Type B pancreatic cell (in vitro differentiated cells): Measurements from ENCODE around the gene GNAL. TPM values are rescaled to one million over a fixed set of nuclear protein-coding genes. Genes with fewer than 3 reads are reported as not detected.
"Not testable (repeated sequence)": the region's sequence is repeated elsewhere in the genome, so short reads cannot be mapped to it uniquely, and the experiment has no call there.

ENCODE experiments used
- DNase-seq: peaks from one replicate; pipeline ENCODE4 v3.0.0; 2021; ENCODE audit warnings: mixed read lengths; ENCODE audit not compliant: unreplicated experiment; ENCODE audit errors: extremely low spot score
- H3K27ac Mint-ChIP-seq: 2 replicates; pipeline ENCODE4 v1.8.0; 2021; ENCODE audit warnings: mild to moderate bottlenecking, mixed read lengths
- H3K27me3 Mint-ChIP-seq: 2 replicates; pipeline ENCODE4 v1.8.0; 2021; ENCODE audit warnings: mixed read lengths
- H3K36me3 Mint-ChIP-seq: 2 replicates; pipeline ENCODE4 v1.8.0; 2021; ENCODE audit warnings: mixed read lengths
- H3K4me1 Mint-ChIP-seq: one replicate; pipeline ENCODE4 v1.8.0; 2021; ENCODE audit warnings: mixed read lengths; ENCODE audit not compliant: unreplicated experiment
- H3K4me3 Mint-ChIP-seq: 2 replicates; pipeline ENCODE4 v1.8.0; 2021; ENCODE audit warnings: mild to moderate bottlenecking, mixed read lengths
- H3K9me3 Mint-ChIP-seq: 2 replicates; pipeline ENCODE4 v1.8.0; 2021; ENCODE audit warnings: mixed read lengths
- CTCF ChIP-seq: fragments of 200-600 bp; sonication (generic); conservative IDR thresholded peaks from 2 replicates; pipeline ENCODE4 v1.5.0; 2021; ENCODE audit warnings: antibody characterized with exemption, mild to moderate bottlenecking
- total RNA-seq: library from RNA; stranded (reverse); gene quantifications from 2 replicates; pipeline ENCODE4 v1.2.1, GENCODE V29; 2021; ENCODE audit warnings: low replicate concordance

The GNAL gene
- total RNA-seq, 1 donor from 2014 or later, result 12.9 TPM

- Mint-ChIP-seq H3K4me3 (peak overlapping the region; percentile 98), H3K27me3 (no peaks in the 10 kb centered on the region), H3K36me3 (peaks cover 4% of the 10 kb centered on the region), H3K4me1 (peaks cover 20% of the 10 kb centered on the region), H3K27ac (peak overlapping the region; percentile 98), H3K9me3 (no peaks in the 10 kb centered on the region)
- DNase-seq, result no peak
- no peak for TF ChIP-seq CTCF
Observed at GRCh38 chr18:11849279-11849678, 160.2 kb downstream of the GNAL start.

GRCh38 chr18:11849841-11850634 is 161.0 kb downstream of the GNAL start:
- no peak for DNase-seq
- peaks cover 20% of the 10 kb centered on the region for H3K4me1 Mint-ChIP-seq
- H3K36me3 Mint-ChIP-seq, result peaks cover 4% of the 10 kb centered on the region
- H3K27me3 Mint-ChIP-seq, result no peaks in the 10 kb centered on the region
- no peak for TF ChIP-seq CTCF
- H3K27ac Mint-ChIP-seq, result peak overlapping the region; percentile 98
- peak overlapping the region; percentile 98 for H3K4me3 Mint-ChIP-seq
- H3K9me3 Mint-ChIP-seq, result no peaks in the 10 kb centered on the region

- peak overlapping the region; percentile 98 for H3K27ac Mint-ChIP-seq
- H3K36me3 Mint-ChIP-seq, result peaks cover 4% of the 10 kb centered on the region
- peak overlapping the region; percentile 98 for H3K4me3 Mint-ChIP-seq
- DNase-seq, result no peak
- H3K9me3 Mint-ChIP-seq, result no peaks in the 10 kb centered on the region
- TF ChIP-seq CTCF, result no peak
- no peaks in the 10 kb centered on the region for H3K27me3 Mint-ChIP-seq
- H3K4me1 Mint-ChIP-seq, result peaks cover 20% of the 10 kb centered on the region
Observed at GRCh38 chr18:11850821-11851145, 161.7 kb downstream of the GNAL start.

GRCh38 chr18:11851146-11851805 is 162.2 kb downstream of the GNAL start, which contains the start of gene CHMP1B:
Gene CHMP1B, plus strand, starts transcription at chr18:11851413. Its CDS starts 99 bp downstream, at chr18:11851512.
- H3K9me3 Mint-ChIP-seq, result no peaks in the 10 kb centered on the region

GRCh38 chr18:11851806-11852337 is 162.8 kb downstream of the GNAL start:
- Mint-ChIP-seq H3K36me3 (peaks cover 4% of the 10 kb centered on the region), H3K4me3 (peak overlapping the region; percentile 98), H3K4me1 (peaks cover 21% of the 10 kb centered on the region), H3K9me3 (no peaks in the 10 kb centered on the region), H3K27ac (peak overlapping the region; percentile 98), H3K27me3 (no peaks in the 10 kb centered on the region)
- DNase-seq, result no peak
- no peak for TF ChIP-seq CTCF

More at GRCh38 chr18:11851146-11851805, 162.2 kb downstream of the GNAL start, which contains the start of gene CHMP1B:
- peak; percentile 98 for DNase-seq
- no peak for TF ChIP-seq CTCF
- H3K27ac Mint-ChIP-seq, result peak within 1 kb of the TSS; percentile 98
- H3K36me3 Mint-ChIP-seq, result peaks cover 4% of the 10 kb centered on the region
- no peaks in the 10 kb centered on the region for H3K27me3 Mint-ChIP-seq
- H3K4me1 Mint-ChIP-seq, result peaks cover 20% of the 10 kb centered on the region
- peak within 1 kb of the TSS; percentile 98 for H3K4me3 Mint-ChIP-seq

- not testable (repeated sequence) for H3K27ac Mint-ChIP-seq, H3K36me3 Mint-ChIP-seq, H3K9me3 Mint-ChIP-seq, H3K27me3 Mint-ChIP-seq, DNase-seq
- H3K4me3 Mint-ChIP-seq, result peak overlapping the region; percentile 40
- peaks cover 44% of the 10 kb centered on the region for H3K4me1 Mint-ChIP-seq
Observed at GRCh38 chr18:11854554-11854953, 165.5 kb downstream of the GNAL start.
